ENCODE results near the gene ANKRA2. TPM values are rescaled to one million over a fixed set of nuclear protein-coding genes. Genes with fewer than 3 reads are reported as not detected.

The ANKRA2 gene
- polyA plus RNA-seq, 3 donors: 13.4 to 14.9 (median 13.5) TPM

GRCh38 chr5:73603998-73604397, 38.6 kb upstream of the ANKRA2 start:
- H3K4me1 ChIP-seq (ENCODE audit: control insufficient read depth in 1 of 2, insufficient read depth in 2 of 2, low read length in 2 of 2): peaks cover 0 to 10% of the 10 kb centered on the region in 2 donors
- peaks cover 13% of the 10 kb centered on the region for H3K4me1 Mint-ChIP-seq
- 33% methylated on average over 1 of the region's 5 CpGs for WGBS (ENCODE audit: insufficient coverage)
- no peaks in the 10 kb centered on the region for H3K36me3 Mint-ChIP-seq
- H3K27ac Mint-ChIP-seq: no peak overlapping the region
- intact Hi-C loops (cut with micrococcal nuclease): no loop called here
- TF ChIP-seq CTCF (IDR thresholded peaks at IDR 0.05): no peak
- H3K9ac ChIP-seq (ENCODE audit: insufficient read depth, low read length, poor library complexity, severe bottlenecking): no peak overlapping the region
- H3K9me3 ChIP-seq (replicated peaks in 1 of 2; ENCODE audit: control insufficient read depth in 1 of 2, insufficient read depth in 1 of 2, low read length in 2 of 2): peaks cover 0 to 12% of the 10 kb centered on the region in 2 donors
- peaks cover 2 to 9% (median 5%) of the 10 kb centered on the region in 3 donors for H3K27me3 Mint-ChIP-seq (ENCODE audit: low read depth in 3 of 3)
- no peak overlapping the region for H3K4me3 Mint-ChIP-seq
- H3K9me3 Mint-ChIP-seq: peaks cover 0 to 13% (median 10%) of the 10 kb centered on the region in 7 donors
- no peaks in the 10 kb centered on the region for H3K79me2 ChIP-seq (ENCODE audit: insufficient read depth, low read length)
- H3K27me3 ChIP-seq (ENCODE audit: control insufficient read depth in 2 of 2, insufficient read depth in 2 of 2, low read length in 2 of 2): no peaks in the 10 kb centered on the region
- H2AFZ ChIP-seq (ENCODE audit: insufficient read depth, low read depth, low read length, poor library complexity, severe bottlenecking): peak overlapping the region; percentile 29
- H3K36me3 ChIP-seq (replicated peaks in 1 of 2; ENCODE audit: control insufficient read depth in 1 of 2, insufficient read depth in 2 of 2, low read length in 2 of 2): no peaks in the 10 kb centered on the region
- no peak overlapping the region for H3K27ac ChIP-seq (ENCODE audit: low read depth in 1 of 2, low read length in 2 of 2)
- H3K4me3 ChIP-seq (replicated peaks in 1 of 3; ENCODE audit: low read depth in 2 of 3, low read length in 3 of 3): no peak overlapping the region
- H4K20me1 ChIP-seq (ENCODE audit: insufficient read depth, low read length): no peaks in the 10 kb centered on the region
- no peak overlapping the region for H3K4me2 ChIP-seq (replicated peaks; ENCODE audit: extremely low read depth, low read length, poor library complexity, severe bottlenecking)
- no peak for DNase-seq

GRCh38 chr5:73599380-73599779, 33.9 kb upstream of the ANKRA2 start:
- Histone ChIP-seq H3K27ac (ENCODE audit: low read depth in 1 of 2, low read length in 2 of 2) (no peak overlapping the region), H3K79me2 (ENCODE audit: insufficient read depth, low read length) (no peaks in the 10 kb centered on the region), H3K27me3 (ENCODE audit: control insufficient read depth in 2 of 2, insufficient read depth in 2 of 2, low read length in 2 of 2) (no peaks in the 10 kb centered on the region), H3K9ac (ENCODE audit: insufficient read depth, low read length, poor library complexity, severe bottlenecking) (no peak overlapping the region), H4K20me1 (ENCODE audit: insufficient read depth, low read length) (no peaks in the 10 kb centered on the region), H3K4me1 (ENCODE audit: control insufficient read depth in 1 of 2, insufficient read depth in 2 of 2, low read length in 2 of 2) (peaks cover 0 to 10% of the 10 kb centered on the region in 2 donors), H3K36me3 (replicated peaks in 1 of 2; ENCODE audit: control insufficient read depth in 1 of 2, insufficient read depth in 2 of 2, low read length in 2 of 2) (no peaks in the 10 kb centered on the region), H3K9me3 (replicated peaks in 1 of 2; ENCODE audit: control insufficient read depth in 1 of 2, insufficient read depth in 1 of 2, low read length in 2 of 2) (peaks cover 0 to 12% of the 10 kb centered on the region in 2 donors), H2AFZ (ENCODE audit: insufficient read depth, low read depth, low read length, poor library complexity, severe bottlenecking) (no peak overlapping the region), H3K4me3 (replicated peaks in 1 of 3; ENCODE audit: low read depth in 2 of 3, low read length in 3 of 3) (no peak overlapping the region), H3K4me2 (replicated peaks; ENCODE audit: extremely low read depth, low read length, poor library complexity, severe bottlenecking) (no peak overlapping the region)
- H3K36me3 Mint-ChIP-seq: no peaks in the 10 kb centered on the region
- H3K4me3 Mint-ChIP-seq: no peak overlapping the region
- H3K27me3 Mint-ChIP-seq (ENCODE audit: low read depth in 3 of 3): peaks cover 1 to 3% (median 2%) of the 10 kb centered on the region in 3 donors
- H3K4me1 Mint-ChIP-seq: peaks cover 13% of the 10 kb centered on the region
- DNase-seq: no peak
- no peak overlapping the region for H3K27ac Mint-ChIP-seq
- TF ChIP-seq CTCF (IDR thresholded peaks at IDR 0.05): no peak
- peaks cover 0 to 13% (median 10%) of the 10 kb centered on the region in 7 donors for H3K9me3 Mint-ChIP-seq
- 100% methylated on average over 1 of the region's 3 CpGs for WGBS (ENCODE audit: insufficient coverage)
- intact Hi-C loops (cut with micrococcal nuclease): no loop called here

Data from CD14-positive monocyte (primary cell).